MM.1S (cell line): ENCODE measurements around the gene MAP3K8.

Experiments used
- CTCF ChIP-seq: fragments of 300-600 bp; sonication (generic); IDR thresholded peaks from 2 replicates; pipeline ENCODE4 v1.5.1; 2016; ENCODE audit warnings: antibody characterized with exemption, low read length, mixed read lengths
- EZH2 ChIP-seq: fragments of 300-600 bp; sonication (generic); optimal IDR thresholded peaks from 2 replicates; pipeline ENCODE3; 2017; ENCODE audit warnings: low read depth, mild to moderate bottlenecking, antibody characterized with exemption, low read length, mixed read lengths
- EZH2phosphoT487 ChIP-seq: fragments of 300-600 bp; sonication (generic); IDR thresholded peaks from 2 replicates; pipeline ENCODE4 v1.6.1; 2018; ENCODE audit warnings: antibody characterized with exemption, low read length

GRCh38 chr10:30422151-30422695 lies 11.8 kb upstream of the MAP3K8 start:
- TF ChIP-seq CTCF (no peak), EZH2 (no peak), EZH2phosphoT487 (no peak)
